ENCODE measurements around the gene LILRB2.
"Not testable (repeated sequence)": the region's sequence is repeated elsewhere in the genome, so short reads cannot be mapped to it uniquely, and the experiment has no call there.

Gene LILRB2

GRCh38 chr19:54271106-54271505 lies 9.8 kb downstream of the LILRB2 start:
- no peak for DNase-seq

- no peak for DNase-seq
Measured at GRCh38 chr19:54268936-54269335, 12.0 kb downstream of the LILRB2 start.

- peak; percentile 4 for DNase-seq
Measured at GRCh38 chr19:54266133-54266532, 14.8 kb downstream of the LILRB2 start.

- DNase-seq = no peak
Measured at GRCh38 chr19:54262470-54262869, 18.4 kb downstream of the LILRB2 start.

GRCh38 chr19:54262066-54262465 lies 18.8 kb downstream of the LILRB2 start:
- no peak for DNase-seq

GRCh38 chr19:54257116-54257480 lies 23.8 kb downstream of the LILRB2 start, which contains the start of gene LILRB5:
TSS of gene LILRB5 (minus strand) at chr19:54257273. CDS start at chr19:54257193, 80 bp downstream.
- no peak for DNase-seq

- DNase-seq = no peak
Measured at GRCh38 chr19:54256250-54257115, 24.4 kb downstream of the LILRB2 start.

GRCh38 chr19:54255105-54255775 lies 25.7 kb downstream of the LILRB2 start:
- DNase-seq = no peak

- DNase-seq = no peak
Measured at GRCh38 chr19:54254195-54254906, 26.6 kb downstream of the LILRB2 start.

- no peak for DNase-seq
Measured at GRCh38 chr19:54253331-54254194, 27.3 kb downstream of the LILRB2 start.

- DNase-seq = no peak
Measured at GRCh38 chr19:54252845-54253244, 28.1 kb downstream of the LILRB2 start.

GRCh38 chr19:54252243-54252642 lies 28.7 kb downstream of the LILRB2 start:
- DNase-seq = no peak

GRCh38 chr19:54248016-54248601 lies 32.8 kb downstream of the LILRB2 start:
- DNase-seq = no peak

- DNase-seq = no peak
Measured at GRCh38 chr19:54247106-54247930, 33.6 kb downstream of the LILRB2 start.

GRCh38 chr19:54245936-54246335 lies 35.0 kb downstream of the LILRB2 start:
- DNase-seq = no peak

GRCh38 chr19:54243809-54244208 lies 37.1 kb downstream of the LILRB2 start:
- DNase-seq = not testable (repeated sequence)

GRCh38 chr19:54242646-54243045 lies 38.3 kb downstream of the LILRB2 start, which contains the start of gene LILRA6:
TSS of gene LILRA6 (minus strand) at chr19:54242790.
- not testable (repeated sequence) for DNase-seq

- not testable (repeated sequence) for DNase-seq
Measured at GRCh38 chr19:54242234-54242633, 38.7 kb downstream of the LILRB2 start.

- not testable (repeated sequence) for DNase-seq
Measured at GRCh38 chr19:54240372-54241336, 40.3 kb downstream of the LILRB2 start.
